HL-60 (cell line): Measurements from ENCODE around the gene TRIP13.

Experiments
- DNase-seq, 2 experiments: peaks; one replicate each; pipeline ENCODE4 v3.0.0-alpha.2; 2010 to 2020; ENCODE audit warnings: low read depth in 1 of 2, low spot score in 1 of 2
- H3K27ac ChIP-seq: fragments of 250-450 bp; sonication (Bioruptor Pico); replicated peaks from 2 replicates; pipeline ENCODE4 v1.5.1; 2020; ENCODE audit warnings: mild to moderate bottlenecking, moderate library complexity
- H3K27me3 ChIP-seq: fragments of 250-450 bp; sonication (Bioruptor Pico); 2 replicates; pipeline ENCODE4 v1.5.1; 2021; ENCODE audit warnings: mild to moderate bottlenecking, moderate library complexity; ENCODE audit not compliant: insufficient read depth, poor library complexity, severe bottlenecking
- H3K4me3 ChIP-seq: replicated peaks from 2 replicates; pipeline ENCODE4 v1.5.1; 2011; ENCODE audit warnings: mild to moderate bottlenecking, control low read depth, low read length; ENCODE audit not compliant: insufficient read depth
- GABPA ChIP-seq: IDR thresholded peaks from 2 replicates; pipeline ENCODE4 v1.6.1; 2012; ENCODE audit warnings: low read depth
- POLR2AphosphoS5 ChIP-seq: IDR thresholded peaks from 2 replicates; pipeline ENCODE4 v1.6.1; 2012; ENCODE audit warnings: low read depth
- REST ChIP-seq: IDR thresholded peaks from 2 replicates; pipeline ENCODE4 v1.6.1; 2012; ENCODE audit warnings: low read depth; ENCODE audit not compliant: insufficient replicate concordance
- SPI1 ChIP-seq: IDR thresholded peaks from 2 replicates; pipeline ENCODE4 v1.6.1; 2012; ENCODE audit warnings: low read depth, mild to moderate bottlenecking, borderline replicate concordance
- TF ChIP-seq, protein P1 (sequence below): IDR thresholded peaks from one replicate; pipeline ENCODE4 v1.5.1; 2011; ENCODE audit warnings: low read length, control low read depth, inconsistent platforms; ENCODE audit not compliant: insufficient read depth

Gene TRIP13

GRCh38 chr5:870956-871355 is 21.7 kb upstream of the TRIP13 start:
- H3K27ac ChIP-seq, result no peak overlapping the region
- TF ChIP-seq REST, result no peak
- TF ChIP-seq GABPA, result no peak
- TF ChIP-seq POLR2AphosphoS5, result no peak
- TF ChIP-seq SPI1, result no peak
- TF ChIP-seq, protein P1, sequence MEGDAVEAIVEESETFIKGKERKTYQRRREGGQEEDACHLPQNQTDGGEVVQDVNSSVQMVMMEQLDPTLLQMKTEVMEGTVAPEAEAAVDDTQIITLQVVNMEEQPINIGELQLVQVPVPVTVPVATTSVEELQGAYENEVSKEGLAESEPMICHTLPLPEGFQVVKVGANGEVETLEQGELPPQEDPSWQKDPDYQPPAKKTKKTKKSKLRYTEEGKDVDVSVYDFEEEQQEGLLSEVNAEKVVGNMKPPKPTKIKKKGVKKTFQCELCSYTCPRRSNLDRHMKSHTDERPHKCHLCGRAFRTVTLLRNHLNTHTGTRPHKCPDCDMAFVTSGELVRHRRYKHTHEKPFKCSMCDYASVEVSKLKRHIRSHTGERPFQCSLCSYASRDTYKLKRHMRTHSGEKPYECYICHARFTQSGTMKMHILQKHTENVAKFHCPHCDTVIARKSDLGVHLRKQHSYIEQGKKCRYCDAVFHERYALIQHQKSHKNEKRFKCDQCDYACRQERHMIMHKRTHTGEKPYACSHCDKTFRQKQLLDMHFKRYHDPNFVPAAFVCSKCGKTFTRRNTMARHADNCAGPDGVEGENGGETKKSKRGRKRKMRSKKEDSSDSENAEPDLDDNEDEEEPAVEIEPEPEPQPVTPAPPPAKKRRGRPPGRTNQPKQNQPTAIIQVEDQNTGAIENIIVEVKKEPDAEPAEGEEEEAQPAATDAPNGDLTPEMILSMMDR, result no peak
- no peak overlapping the region for H3K4me3 ChIP-seq
- H3K27me3 ChIP-seq, result no peaks in the 10 kb centered on the region
- DNase-seq, result no peak

DNA sequence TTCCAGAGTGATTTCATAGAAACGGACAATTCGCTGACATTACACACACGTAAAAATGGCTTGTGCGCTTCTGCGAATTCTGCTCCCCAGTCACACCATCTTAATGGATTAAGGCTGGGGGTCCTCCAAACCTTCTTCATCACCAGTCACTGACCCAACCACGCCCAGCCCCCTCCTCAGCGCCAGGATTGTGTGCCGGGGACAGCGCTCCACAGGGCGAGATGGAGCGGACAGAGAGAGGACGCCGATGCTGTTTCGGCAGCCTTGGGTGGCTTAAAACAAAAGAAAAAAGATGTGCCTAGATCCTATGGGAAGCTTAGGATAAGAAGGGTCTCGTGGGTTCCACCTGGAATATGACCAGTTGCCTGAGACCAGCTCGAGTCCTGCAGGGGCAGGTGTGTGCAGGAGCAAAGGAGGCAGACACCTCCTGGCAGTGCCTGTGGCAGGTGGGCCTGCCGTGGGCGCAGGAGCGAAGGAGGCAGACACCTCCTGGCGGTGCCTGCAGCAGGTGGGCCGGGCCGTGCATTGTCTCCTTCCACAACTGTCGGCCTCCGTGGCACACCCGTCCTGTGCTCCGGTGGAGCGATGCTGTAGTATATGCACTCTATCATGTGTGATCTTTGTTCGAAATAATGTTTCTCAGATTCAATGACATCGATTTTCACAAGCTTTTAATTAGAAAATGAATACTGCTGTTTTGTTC is 20.9 kb upstream of the TRIP13 start:
- no peak overlapping the region for H3K4me3 ChIP-seq
- DNase-seq, result no peak
- TF ChIP-seq POLR2AphosphoS5 (no peak), SPI1 (no peak), REST (no peak), GABPA (no peak)
- TF ChIP-seq, protein P1, result no peak
- no peaks in the 10 kb centered on the region for H3K27me3 ChIP-seq
- H3K27ac ChIP-seq, result no peak overlapping the region

DNA sequence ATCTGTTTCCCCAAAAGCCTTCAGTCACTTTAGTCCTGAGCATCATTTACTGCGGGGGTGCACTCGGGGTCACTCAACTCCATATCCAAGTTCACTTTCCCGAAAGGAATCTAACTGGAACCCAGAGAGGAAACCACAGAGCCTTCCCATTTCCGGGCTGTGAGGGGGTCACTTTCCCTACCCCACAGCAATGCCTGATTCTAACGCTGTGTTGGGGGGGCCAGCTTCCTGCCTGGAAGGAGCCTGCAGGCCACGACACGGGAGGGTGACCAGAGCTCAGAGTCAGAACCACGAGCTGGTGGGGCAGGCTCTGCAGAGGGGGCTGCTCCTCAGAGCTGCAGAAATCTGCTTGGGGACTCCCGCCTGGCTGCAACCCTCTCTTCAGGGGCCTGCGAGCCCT is 20.4 kb upstream of the TRIP13 start:
- no peak for TF ChIP-seq SPI1
- Histone ChIP-seq H3K4me3 (no peak overlapping the region), H3K27me3 (no peaks in the 10 kb centered on the region), H3K27ac (no peak overlapping the region)
- no peak for DNase-seq

DNA sequence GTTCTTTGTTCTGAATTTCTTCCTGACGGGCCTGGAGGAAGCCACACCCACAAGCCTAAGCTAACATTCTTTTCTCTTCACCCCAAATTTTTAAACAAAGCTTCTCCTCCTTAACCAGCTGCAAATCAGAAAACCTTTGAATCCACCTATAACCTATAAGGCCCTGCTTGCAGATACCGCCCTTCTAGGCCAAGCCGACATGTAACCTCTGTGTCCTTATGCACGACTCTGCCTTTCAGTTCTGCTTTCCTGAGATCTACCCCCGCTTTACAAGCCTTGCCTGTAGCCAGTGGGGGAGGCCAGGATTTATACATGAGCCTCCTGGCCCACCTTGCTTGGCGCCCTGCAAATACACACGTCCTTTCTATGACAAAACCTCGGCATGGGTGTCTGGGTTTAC is 19.4 kb upstream of the TRIP13 start:
- H3K27me3 ChIP-seq, result no peaks in the 10 kb centered on the region
- DNase-seq, result no peak
- TF ChIP-seq REST (no peak), GABPA (no peak), SPI1 (no peak), POLR2AphosphoS5 (no peak)
- TF ChIP-seq, protein P1, result no peak
- no peak overlapping the region for H3K4me3 ChIP-seq
- no peak overlapping the region for H3K27ac ChIP-seq
